ENCODE measurements around the gene C1orf21. TPM values are rescaled to one million over a fixed set of nuclear protein-coding genes. Genes with fewer than 3 reads are reported as not detected.

Gene C1orf21
- total and polyA plus RNA-seq, 2 of the 4 experiments (the other 2 are of a cell fraction): 6.4 to 9.9 TPM

DNA sequence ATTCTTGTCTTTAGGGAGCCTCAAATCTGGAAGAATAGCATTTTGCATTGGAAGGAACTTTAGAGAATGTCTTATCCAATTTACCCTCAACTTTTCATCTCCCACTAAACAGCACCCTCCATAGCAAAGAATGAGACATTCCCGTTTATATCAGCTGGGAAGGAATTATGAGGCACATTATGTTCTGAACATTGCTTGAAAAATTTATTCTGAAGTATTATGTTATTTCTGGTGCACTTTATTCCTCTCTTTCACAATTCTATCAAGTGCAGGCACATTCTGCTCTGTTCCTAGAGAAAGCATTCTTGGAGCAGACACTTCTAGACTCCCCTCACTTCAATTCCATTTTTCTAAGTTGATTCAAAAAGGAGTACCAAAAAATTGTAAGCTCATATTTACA is 220.0 kb downstream of the C1orf21 start:
- no peaks in the 10 kb centered on the region; a peak in 1 of 4 replicates for H3K79me1 ChIP-seq (ENCODE audit: low read depth in 1 of 2, low read length in 2 of 2)
- H3K4me1 ChIP-seq (ENCODE audit: control insufficient read depth, insufficient read depth, low read length): peaks cover 3% of the 10 kb centered on the region; the same call in 1 of the 2 replicates
- POLR2A ChIA-PET (ENCODE audit: unreplicated experiment): no interaction called here
- in situ Hi-C loops (cut with MboI; ENCODE audit: low sequenced_read_pairs): no loop called here
- no peaks in the 10 kb centered on the region for H3K36me3 ChIP-seq (ENCODE audit: control insufficient read depth, insufficient read depth, low read length)
- no peak for TF ChIP-seq RCOR1 (IDR thresholded peaks at IDR 0.05; ENCODE audit: insufficient replicate concordance, low read length)
- no peak for TF ChIP-seq FOS (IDR thresholded peaks at IDR 0.05; ENCODE audit: low read depth, low read length)
- TF ChIP-seq BHLHE40 (IDR thresholded peaks at IDR 0.05; ENCODE audit: low read depth, low read length): no peak
- H4K20me1 ChIP-seq (ENCODE audit: insufficient read depth, low read length): no peaks in the 10 kb centered on the region
- H3K9me1 ChIP-seq (ENCODE audit: insufficient read depth, low read length): no peaks in the 10 kb centered on the region
- no peak overlapping the region for H4K8ac ChIP-seq (ENCODE audit: low read depth in 2 of 2, low read length in 2 of 2)
- no peak overlapping the region for H3K4ac ChIP-seq (ENCODE audit: low read depth, low read length)
- H2AK9ac ChIP-seq (replicated peaks; ENCODE audit: low read depth, low read length, poor library complexity): no peak overlapping the region
- H3K9me3 ChIP-seq (ENCODE audit: control insufficient read depth, insufficient read depth, low read length): no peaks in the 10 kb centered on the region
- no peak overlapping the region for H3K23ac ChIP-seq (ENCODE audit: low read depth, low read length)
- DNase-seq: no peak
- CTCF ChIA-PET: interaction anchor here (0.6 kb wide), 1 partner anchor 355 kb away, joined by 3 read pairs; no protein-coding TSS in a partner anchor
- no peak overlapping the region for H3K4me3 ChIP-seq (ENCODE audit: insufficient read depth, low read depth, low read length)
- H3K4me2 ChIP-seq (ENCODE audit: low read depth, low read length): no peak overlapping the region
- no peak overlapping the region for H4K5ac ChIP-seq (ENCODE audit: low read depth, low read length)
- dilution Hi-C loops (cut with HindIII; ENCODE audit: low sequenced_read_pairs, unreplicated experiment): no loop called here
- no peak overlapping the region for H3K9ac ChIP-seq (ENCODE audit: low read depth, low read length)
- no CpG with 5 or more reads among the region's 1 CpG for WGBS, 2 experiments (ENCODE audit: extremely low coverage in 2 of 2, insufficient read length in 1 of 2)
- no peak overlapping the region for H3K27ac ChIP-seq (ENCODE audit: insufficient read depth, low read length)
- H2BK5ac ChIP-seq (ENCODE audit: low read depth, low read length, poor library complexity, severe bottlenecking): no peak overlapping the region
- no peak overlapping the region for H3K56ac ChIP-seq (ENCODE audit: extremely low read depth, insufficient read depth, low read length)
- H2BK15ac ChIP-seq (ENCODE audit: low read depth, low read length): no peak overlapping the region
- BruUV-seq (replicated peaks): no TSS peak
- no peak overlapping the region for H2BK120ac ChIP-seq (ENCODE audit: low read depth, low read length)
- H3K27me3 ChIP-seq (ENCODE audit: control insufficient read depth, insufficient read depth, low read length): no peaks in the 10 kb centered on the region
- no peak overlapping the region for H3K14ac ChIP-seq (replicated peaks; ENCODE audit: low read depth, low read length)
- H4K91ac ChIP-seq (ENCODE audit: insufficient read depth, low read depth, low read length): no peak overlapping the region
- no peak overlapping the region for H2BK20ac ChIP-seq (ENCODE audit: low read depth, low read length)
- no peak for ATAC-seq (ENCODE audit: low read depth)
- no peak overlapping the region for H3K18ac ChIP-seq (ENCODE audit: low read depth, low read length)
- H2AFZ ChIP-seq (replicated peaks; ENCODE audit: low read length, poor library complexity): no peak overlapping the region
- no peak overlapping the region for H2AK5ac ChIP-seq (ENCODE audit: low read depth, low read length)
- intact Hi-C loops (cut with micrococcal nuclease): no loop called here
